Breast epithelium (tissue), 3 donors: Measurements from ENCODE around the gene C19orf25.

Source experiments
- CTCF ChIP-seq, 3 donors: fragments of 450-650 bp; IDR thresholded peaks; one replicate each; pipeline ENCODE4 v1.5.1; 2016 to 2017; ENCODE audit warnings: antibody characterized with exemption in 3 of 3, mild to moderate bottlenecking in 3 of 3, moderate library complexity in 3 of 3
- POLR2A ChIP-seq: fragments of 450-650 bp; IDR thresholded peaks from one replicate; pipeline ENCODE4 v1.6.1; 2016; ENCODE audit warnings: antibody characterized with exemption, mild to moderate bottlenecking, moderate library complexity

GRCh38 chr19:1430246-1430645, 48.8 kb downstream of the C19orf25 start:
- TF ChIP-seq CTCF (IDR thresholded peaks at IDR 0.05) = no peak
- no peak for TF ChIP-seq POLR2A
